B cell (primary cell): ENCODE results near the gene CBX2.

Experiments
- CTCF ChIP-seq: fragments of 200-600 bp; IDR thresholded peaks from one replicate; pipeline ENCODE4 v1.8.0; 2022; ENCODE audit warnings: antibody characterized with exemption, mild to moderate bottlenecking
- EZH2 ChIP-seq: IDR thresholded peaks from 2 replicates; pipeline ENCODE4 v1.6.1; 2012; ENCODE audit warnings: borderline replicate concordance, low read depth, mild to moderate bottlenecking, moderate library complexity, low read length; ENCODE audit not compliant: insufficient read depth, poor library complexity, severe bottlenecking

DNA sequence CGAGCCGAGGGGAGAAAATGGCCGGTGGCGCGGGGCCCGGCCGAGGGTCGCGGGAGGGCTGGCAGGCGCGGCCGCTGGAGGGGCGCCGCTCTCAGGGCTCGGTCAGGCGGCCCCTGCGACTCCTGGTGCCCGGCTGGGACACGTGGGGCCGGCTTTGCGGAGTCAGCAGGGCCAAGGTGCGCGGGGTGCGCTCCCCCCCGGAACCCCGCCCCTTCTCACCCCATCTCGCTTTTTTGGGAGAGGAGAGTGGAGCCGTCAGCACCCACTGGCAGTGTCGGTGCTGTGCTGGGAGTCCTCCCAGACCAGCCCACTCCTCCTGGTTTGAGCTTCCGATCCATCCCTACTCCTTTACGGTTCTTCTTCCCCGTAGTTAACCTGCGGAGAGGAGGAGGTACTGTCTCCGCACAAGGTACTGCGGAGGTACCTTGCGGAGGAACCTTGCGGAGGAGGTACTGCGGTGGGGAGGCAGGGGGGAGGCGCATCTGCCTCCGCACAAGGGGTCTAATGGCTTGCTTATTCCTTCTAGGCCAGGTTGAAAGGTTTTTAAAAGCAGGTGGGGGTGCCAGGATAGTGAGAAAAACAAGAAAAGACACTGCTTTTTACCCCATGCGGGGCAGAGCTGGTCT, 38.0 kb downstream of the CBX2 start:
- TF ChIP-seq CTCF (no peak), EZH2 (no peak)
